Midbrain (tissue), 1 donor: ENCODE measurements around the gene IDUA.

Source experiments
- DNase-seq: peaks from one replicate; lab custom pipeline; 2025; lab: John Stamatoyannopoulos, UW

The IDUA gene

GRCh38 chr4:1000686-1001260 is 13.9 kb downstream of the IDUA start:
- no peak for DNase-seq

- no peak for DNase-seq
Observed at GRCh38 chr4:1001561-1002130, 14.8 kb downstream of the IDUA start.

- DNase-seq = no peak
Observed at GRCh38 chr4:1002131-1002630, 15.3 kb downstream of the IDUA start.

GRCh38 chr4:1002631-1003251 is 15.9 kb downstream of the IDUA start:
- no peak for DNase-seq

GRCh38 chr4:1003271-1004070 is 16.6 kb downstream of the IDUA start:
- DNase-seq = no peak

- no peak for DNase-seq
Observed at GRCh38 chr4:1004071-1004418, 17.2 kb downstream of the IDUA start.

GRCh38 chr4:1004557-1005485 is 18.0 kb downstream of the IDUA start:
- no peak for DNase-seq

- no peak for DNase-seq
Observed at GRCh38 chr4:1006856-1007255, 20.0 kb downstream of the IDUA start.

GRCh38 chr4:1008840-1009541 is 22.1 kb downstream of the IDUA start:
- DNase-seq = no peak

- DNase-seq = peak; percentile 69
Observed at GRCh38 chr4:1009542-1010394, 22.9 kb downstream of the IDUA start.

GRCh38 chr4:1010395-1011021 is 23.7 kb downstream of the IDUA start:
- no peak for DNase-seq

- DNase-seq = peak; percentile 64
Observed at GRCh38 chr4:1011022-1011665, 24.3 kb downstream of the IDUA start, which contains the start of gene FGFRL1. FGFRL1 (plus strand) TSS chr4:1011626; CDS start chr4:1012486, 860 bp downstream.

- no peak for DNase-seq
Observed at GRCh38 chr4:1011666-1012033, 24.8 kb downstream of the IDUA start.

- no peak for DNase-seq
Observed at GRCh38 chr4:1012034-1012739, 25.3 kb downstream of the IDUA start.

- no peak for DNase-seq
Observed at GRCh38 chr4:1013225-1014073, 26.6 kb downstream of the IDUA start.

- peak; percentile 90 for DNase-seq
Observed at GRCh38 chr4:1014291-1015167, 27.7 kb downstream of the IDUA start.
